GM19324 (cell line): ENCODE results near the gene ADGRG3.

ENCODE experiments used
- ATAC-seq: cut with Tn5 transposase; IDR thresholded peaks from one replicate; pipeline ENCODE4 v1.9.1; 2021; ENCODE audit warnings: mild to moderate bottlenecking, moderate library complexity; ENCODE audit not compliant: unreplicated experiment, low FRiP score

ADGRG3 gene

DNA sequence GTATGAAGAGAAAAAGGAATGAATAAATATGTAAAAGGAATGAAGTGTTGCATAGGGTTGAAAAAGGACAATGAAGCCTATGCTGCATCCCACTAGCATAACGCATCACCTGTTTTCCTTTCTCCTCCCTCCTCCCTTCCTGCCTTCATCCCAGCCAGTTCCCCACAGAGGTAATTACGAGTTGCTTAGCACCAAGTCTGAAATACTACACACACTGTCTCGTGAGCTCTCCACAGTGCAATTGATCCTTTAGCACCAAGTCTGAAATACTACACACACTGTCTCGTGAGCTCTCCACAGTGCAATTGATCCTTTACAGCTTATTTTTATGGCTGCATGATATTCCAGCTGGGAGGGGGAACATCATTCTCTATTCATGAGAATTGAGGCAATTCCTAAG, 25.4 kb downstream of the ADGRG3 start:
- ATAC-seq: no peak

DNA sequence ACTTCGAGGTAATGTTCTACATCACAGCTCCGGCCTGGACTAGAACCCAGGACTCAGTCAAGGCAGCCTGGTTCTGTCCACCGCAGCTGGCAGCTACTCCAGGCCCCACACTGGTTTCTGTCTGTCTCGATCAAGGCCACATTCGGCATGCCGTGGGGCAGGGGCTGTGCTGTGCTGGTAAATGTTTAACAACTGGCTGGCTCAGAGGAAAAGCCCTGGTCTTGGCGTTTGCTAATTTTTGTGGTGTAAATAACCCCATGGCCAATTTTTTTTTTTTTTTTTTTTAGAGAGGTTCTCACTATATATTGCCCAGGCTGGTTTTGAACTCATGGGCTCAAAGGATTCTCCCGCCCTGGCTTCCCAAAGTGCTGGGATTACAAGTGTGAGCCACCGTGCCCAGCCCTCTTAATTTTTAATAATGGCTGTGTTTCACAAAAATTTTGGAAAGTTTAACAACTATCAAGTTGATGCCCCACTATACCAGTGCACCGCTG, 26.2 kb downstream of the ADGRG3 start:
- no peak for ATAC-seq

DNA sequence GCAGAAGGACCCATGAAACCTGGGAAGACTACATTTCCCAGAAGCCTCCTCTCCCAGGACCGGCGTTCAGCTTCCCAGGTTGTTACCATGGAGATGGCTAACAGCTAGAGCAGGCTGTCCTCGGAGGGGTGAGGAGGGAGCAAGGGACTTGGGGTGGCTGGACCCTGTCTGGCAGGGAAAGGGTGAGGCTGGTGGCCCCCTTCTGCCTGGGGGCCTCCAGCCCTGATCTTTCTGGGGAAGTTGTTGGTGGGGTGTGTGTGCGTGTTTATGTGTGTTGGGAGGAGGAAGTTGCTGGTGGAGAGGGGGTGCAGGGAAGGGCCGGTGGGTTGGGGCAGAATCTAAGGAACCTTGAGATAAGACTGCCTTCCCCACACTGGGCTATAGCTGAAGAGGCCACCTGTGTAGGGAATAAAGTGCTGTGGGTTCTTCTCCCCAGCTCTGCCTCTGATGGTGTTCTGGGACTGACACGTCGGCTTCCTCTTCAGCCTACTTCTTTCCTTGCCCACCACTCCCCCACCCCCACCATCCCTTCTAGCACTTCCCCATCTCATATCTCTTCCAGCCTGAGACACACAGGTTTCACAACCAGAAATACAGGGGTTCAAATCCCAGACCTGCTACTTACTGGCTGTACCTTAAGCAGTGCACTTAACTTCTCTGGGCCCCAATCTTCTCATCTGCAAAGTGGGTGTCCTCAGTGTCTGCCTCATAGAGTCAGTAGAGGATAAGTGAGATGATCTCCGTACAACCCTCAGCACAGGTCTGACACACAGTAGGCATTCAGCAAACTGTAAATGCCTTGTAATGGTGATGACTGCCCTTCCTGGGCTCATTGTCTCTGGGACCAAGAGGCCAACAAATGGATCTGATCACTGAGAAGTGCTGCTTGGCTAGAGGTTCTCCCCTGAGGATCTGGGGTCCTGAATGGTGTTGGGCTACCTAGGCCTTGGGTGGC, 26.9 kb downstream of the ADGRG3 start, which contains the start of gene DRC7:
Gene DRC7, plus strand, starts transcription at position 82 of the 955 bp plus-strand sequence. CDS start 3,144 bp downstream, outside the sequence.
- no peak for ATAC-seq

DNA sequence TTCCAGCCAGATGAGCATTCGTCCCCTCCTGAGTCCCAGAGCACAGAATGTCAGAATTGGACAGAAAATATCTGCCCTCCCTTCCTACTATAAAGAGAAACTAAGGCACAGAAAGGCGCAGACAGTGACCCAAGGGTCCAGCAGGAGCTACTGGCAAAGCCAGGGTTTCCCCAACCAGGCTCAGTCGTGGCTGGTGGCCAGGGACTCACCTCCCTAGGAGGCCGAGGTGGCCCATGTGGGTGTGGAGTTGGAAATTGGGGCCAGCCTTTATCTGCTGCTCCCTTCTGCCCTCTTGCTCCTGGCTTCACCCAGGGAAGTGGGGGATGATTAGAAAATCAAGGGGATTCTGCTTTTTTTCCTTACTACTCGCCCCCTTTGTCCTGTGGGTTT, 27.6 kb downstream of the ADGRG3 start:
- ATAC-seq: no peak

DNA sequence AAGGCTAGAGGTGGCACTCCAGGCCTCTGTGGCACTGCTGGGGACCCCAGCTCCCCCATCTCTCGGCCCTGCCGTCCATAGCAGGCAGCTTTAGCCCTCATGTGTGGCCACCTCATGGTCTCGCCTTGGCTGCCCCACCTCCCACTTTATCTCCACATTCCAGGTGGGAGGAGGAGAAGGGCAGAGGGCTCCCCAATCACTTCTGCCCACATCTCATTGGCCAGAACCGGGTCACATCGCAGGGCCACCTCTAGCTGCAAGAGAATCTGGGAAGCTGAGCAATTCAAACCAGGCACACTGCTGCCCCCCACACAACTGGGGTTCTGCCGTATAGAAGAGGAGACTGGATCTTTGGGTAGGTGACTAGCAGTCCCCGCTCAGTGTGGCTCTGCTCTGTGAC, 28.1 kb downstream of the ADGRG3 start:
- ATAC-seq: no peak

DNA sequence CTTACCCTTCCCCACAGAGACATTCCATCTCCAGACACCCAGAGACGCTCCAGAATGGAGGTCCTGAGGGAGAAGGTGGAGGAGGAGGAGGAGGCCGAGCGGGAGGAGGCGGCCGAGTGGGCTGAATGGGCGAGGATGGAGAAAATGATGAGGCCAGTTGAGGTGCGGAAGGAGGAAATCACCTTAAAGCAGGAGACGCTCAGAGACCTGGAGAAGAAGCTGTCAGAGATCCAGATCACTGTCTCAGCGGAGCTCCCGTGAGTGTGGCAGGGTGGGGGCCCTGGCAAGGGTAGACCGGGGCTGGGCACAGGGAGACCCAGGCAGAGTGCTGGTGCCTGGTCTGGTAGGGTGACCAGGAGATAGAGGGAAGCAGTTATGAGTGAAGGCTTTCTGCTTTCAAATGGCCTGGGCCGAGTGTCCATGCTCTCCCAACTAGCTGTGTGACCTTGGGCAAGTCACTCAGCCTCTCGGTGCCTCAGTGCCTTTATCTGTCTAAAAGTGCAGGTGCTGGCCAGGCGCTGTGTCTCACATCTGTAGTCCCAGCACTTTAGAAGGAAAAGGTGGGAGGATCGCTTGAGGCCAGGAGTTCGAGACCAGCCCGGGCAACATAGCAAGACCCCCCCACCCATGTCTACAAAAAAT, 29.9 kb downstream of the ADGRG3 start:
- ATAC-seq: no peak

DNA sequence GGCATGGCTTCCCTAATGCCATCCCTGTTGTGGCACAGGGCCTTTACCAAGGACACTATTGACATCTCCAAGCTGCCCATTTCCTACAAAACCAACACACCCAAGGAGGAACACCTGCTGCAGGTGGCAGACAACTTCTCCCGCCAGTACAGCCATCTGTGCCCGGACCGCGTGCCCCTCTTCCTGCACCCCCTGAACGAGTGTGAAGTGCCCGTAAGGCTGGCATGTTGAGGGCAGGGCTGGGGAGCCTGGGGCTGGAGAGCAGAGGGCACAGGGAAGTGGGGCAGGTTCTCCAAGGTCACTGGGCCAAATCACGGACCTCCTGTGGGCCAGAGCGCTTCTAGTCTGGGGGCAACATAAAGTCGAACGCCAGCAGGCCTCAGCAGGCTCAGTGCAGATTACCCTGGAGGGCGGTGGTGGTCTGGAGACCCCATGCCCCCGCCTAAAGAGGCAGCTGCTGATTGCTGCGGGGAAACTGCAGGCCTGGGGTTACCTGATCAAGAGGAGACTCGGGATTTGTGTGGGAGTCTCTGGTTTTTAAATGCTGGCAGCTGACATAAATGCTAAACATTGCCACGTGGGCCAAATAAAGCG, 30.8 kb downstream of the ADGRG3 start:
- ATAC-seq: no peak

DNA sequence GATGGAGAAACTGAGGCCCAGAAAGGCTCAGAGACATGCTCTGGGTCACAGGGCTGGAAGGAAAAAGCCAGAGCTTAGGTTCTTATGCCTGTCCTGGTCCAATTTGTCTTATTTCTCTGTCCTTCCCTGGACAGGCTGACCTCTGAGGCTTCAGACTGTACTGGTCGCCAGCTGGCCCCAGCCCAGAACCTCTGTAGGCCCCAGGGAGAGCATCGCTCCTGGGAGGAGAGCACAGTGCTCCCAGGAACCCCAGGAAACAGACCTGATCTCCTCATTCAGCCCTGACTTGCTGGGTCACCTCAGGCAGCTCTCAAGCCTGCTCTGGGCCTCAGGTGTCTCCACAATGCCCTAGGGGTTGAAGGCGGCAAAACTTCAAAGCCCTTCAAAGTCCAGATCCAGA, 31.4 kb downstream of the ADGRG3 start:
- no peak for ATAC-seq

DNA sequence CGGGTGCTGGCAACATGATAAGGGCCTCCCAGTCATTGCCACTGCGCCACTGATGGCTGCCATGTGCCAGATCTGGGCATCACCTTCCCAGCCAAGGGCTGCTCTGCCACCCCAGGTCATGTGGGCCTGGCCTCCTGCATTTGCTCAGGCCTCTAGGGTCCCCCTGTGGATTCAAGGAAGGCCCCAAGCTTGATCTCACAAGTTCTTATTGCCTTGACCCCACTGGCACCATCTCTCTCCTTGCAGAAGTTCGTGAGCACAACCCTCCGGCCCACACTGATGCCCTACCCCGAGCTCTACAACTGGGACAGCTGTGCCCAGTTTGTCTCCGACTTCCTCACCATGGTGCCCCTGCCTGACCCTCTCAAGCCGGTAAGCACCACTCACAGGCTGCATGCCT, 31.8 kb downstream of the ADGRG3 start:
- no peak for ATAC-seq

DNA sequence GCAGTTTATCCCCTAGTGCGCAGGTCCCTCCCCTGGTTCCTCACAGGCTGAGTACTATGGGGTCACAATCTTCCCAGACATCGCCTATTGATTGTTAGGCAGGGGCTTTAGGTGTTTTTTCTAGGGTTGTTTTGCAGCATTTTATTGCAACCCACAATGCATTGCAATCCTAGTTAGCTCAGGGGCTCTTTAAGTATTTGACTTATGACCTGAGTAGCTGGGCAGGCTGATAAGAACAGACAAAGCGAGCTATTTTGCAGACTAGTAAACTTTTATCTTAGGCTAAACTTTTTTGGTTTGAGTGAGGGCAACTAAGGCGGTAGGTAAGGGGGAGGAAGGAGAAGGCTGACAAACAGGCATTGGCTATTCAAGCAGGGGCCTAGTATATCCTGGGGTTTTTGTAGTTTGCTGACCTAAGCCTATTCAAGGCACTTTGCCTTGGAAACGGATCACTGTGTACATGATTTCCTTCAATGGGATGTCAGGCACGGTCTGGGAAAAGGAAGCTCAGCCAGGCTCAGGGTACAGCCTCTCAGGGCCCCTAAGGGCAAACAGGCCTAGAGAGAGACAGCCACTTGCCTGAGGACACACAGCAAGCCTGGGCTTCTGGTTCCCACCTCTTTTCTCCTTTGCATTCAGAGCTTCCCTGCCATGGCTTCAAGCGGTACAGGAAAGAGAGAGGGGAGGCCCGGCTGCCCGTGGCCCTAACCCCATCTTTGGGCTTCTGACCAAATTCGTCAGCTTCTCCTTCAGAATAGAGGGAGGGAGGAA, 32.9 kb downstream of the ADGRG3 start:
- no peak for ATAC-seq

DNA sequence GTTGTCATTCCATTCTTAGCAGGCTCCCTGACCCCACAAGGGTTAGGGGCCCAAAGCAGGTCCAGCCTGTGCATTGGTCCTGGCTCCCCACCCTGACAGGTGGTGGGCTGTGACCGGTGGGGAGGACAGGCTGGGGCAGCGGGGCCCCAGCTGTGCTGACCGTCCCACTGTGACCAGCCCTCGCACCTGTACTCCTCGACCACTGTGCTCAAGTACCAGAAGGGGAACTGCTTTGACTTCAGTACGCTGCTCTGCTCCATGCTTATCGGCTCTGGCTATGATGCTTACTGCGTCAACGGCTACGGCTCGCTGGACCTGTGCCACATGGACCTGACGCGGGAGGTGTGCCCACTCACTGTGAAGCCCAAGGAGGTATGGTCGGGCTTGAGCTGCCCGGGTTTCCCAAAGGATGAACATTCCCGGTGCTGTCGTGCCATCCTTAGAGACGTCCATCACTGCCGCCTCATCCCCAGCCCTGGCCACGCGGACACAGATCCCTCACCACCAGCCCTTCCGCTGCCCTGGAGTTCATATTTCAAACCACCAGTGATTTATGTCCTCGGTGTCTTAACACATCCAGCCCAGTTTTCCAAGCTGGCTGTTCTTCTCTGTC, 33.8 kb downstream of the ADGRG3 start:
- no peak for ATAC-seq

DNA sequence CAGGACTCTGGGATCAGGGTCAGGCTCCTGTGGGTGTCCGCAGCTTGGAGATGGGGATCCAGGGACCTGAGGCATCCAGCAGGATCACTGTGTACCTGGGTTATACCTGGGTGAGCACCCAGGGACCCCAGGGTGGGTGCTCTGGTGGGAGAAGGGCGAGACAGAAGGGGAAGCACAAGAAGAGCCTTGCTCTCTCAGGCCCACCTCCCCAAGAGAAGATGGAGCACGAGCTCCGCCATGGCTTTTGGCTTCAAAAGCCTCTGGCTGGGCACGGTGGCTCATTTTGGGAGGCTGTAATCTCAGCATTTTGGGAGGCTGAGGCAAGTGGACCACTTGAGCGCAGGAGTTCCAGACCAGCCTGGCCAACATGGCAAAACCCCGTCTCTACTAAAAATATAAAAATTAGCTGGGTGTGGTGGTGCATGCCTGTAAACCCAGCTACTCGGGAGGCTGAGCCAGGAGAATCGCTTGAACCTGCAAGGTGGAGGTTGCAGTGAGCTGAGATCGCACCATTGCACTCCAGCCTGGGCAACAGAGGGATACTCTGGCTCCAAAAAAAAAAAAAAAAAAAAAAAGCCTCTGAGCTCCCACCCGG, 35.4 kb downstream of the ADGRG3 start:
- no peak for ATAC-seq

DNA sequence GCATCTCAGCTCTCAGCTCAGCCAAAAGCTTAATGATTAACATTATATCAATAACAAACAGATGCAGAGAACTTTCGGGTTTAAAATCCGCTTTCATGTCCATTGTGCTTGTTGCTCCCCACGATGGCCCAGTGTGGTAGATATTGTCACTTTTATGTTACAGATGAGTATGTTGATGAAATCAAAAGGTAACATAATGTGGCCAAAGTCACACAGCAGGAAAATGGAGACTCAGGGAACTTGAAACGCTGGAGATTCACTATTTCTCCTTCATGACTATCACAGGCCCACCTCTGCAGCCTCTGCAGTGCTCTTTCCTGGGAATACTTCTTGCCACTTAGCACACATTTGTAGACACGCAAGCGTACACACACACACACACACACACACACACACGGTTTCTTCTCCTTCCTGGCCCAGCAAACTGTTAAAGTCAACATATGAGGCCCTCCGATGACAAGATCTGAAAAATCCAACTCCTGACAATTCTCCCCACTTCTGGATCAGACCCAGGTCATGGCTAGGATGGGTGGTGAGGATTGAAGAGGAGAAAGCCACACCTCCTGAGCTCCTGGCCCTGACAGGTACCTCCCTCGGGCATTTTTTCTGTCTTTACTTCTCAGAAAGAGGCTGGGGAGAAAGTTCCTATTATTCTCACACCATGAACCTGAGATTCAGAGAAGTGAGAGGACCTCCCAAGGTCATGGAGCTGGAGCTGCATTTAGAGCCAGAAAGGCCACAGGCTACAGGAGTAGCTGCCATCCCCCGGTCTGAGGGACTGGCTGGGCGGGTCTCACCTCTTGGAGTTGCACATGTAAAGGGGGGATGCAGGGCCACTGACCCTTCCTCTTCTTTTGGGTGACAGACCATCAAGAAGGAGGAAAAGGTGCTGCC, 36.2 kb downstream of the ADGRG3 start:
- no peak for ATAC-seq

DNA sequence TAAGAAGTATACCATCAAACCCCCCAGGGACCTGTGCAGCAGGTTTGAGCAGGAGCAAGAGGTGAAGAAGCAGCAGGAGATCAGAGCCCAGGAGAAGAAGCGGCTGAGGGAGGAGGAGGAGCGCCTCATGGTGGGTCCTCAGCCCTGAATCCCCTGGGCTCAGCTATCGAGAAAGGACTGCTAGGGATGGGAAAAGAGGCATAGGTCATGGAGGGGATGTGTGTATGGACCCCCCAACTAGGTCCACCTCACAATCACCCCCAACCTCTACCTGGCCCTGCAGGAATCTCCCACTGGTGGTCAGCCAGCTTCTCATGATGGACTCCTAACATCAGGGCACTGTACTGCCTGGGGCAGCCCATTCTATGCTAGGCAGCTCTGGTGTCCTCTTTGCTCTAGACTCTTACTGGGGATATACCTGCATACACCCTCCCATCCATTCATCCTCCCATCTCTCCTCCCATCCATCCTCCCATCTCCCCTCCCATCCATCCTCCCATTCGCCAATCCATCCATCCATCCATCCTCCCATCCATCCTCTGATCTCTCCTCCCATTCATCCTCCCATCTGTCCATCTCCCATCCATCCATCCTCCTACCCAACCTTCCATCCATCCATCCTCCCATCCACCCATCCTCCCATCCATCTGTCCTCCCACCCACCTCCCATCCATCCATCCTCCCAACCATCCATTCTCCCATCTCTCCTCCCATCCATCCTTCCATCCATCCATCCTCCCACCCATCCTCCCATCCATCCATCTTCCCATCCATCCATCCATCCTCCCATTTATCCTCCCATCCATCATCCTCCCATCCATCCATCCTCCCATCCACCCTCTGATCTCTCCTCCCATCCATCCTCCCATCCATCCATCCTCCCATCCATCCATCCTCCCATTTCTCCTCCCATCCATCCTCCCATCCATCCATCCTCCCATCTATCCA, 37.1 kb downstream of the ADGRG3 start:
- ATAC-seq: no peak

DNA sequence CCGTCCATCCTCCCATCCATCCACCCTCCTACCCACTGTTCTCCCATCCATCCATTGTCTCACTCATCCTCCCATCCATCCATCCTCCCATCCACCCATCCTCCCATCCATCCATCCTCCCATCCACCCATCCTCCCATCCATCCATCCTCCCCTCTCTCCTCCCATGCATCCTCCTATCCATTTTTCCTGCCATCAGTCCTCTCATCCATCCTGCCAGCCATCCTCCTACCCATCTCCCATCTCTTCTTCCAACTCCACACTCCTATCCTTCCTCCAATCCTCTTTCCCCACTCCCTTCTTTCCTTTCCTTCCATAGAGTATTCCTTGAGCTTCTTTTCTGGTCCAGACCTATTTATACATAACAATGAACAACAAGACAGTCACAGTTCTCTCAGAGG, 38.6 kb downstream of the ADGRG3 start:
- ATAC-seq: no peak

DNA sequence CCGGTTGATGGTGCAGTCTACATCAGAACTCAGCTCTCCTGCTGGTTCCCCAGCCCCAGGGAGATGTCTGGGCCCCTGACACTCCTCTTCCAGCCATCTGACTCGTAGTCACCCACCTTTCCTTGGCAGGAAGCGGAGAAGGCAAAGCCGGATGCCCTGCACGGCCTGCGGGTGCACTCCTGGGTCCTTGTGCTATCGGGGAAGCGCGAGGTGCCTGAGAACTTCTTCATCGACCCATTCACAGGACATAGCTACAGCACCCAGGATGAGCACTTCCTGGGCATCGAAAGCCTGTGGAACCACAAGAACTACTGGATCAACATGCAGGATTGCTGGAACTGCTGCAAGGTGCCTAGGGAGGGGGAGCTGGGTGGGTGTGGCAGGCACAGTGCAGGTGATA, 39.2 kb downstream of the ADGRG3 start:
- no peak for ATAC-seq

DNA sequence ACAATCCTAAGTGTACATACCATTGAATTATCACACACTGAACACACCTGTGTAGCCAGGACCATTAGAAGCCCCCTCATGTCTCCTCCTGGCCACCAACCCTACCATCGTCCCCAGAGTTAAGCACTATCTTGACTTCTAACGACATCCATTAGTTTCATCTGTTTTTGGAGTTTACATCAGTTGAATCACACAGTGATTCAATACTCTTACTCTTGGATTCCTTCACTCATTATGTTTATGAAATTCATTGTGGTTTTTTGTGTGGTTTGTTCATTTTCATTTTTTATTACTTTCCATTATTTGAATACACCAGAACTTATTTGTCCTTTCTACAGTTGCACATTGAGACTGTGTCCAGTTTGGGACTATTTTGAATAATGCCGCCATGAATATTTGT, 40.1 kb downstream of the ADGRG3 start:
- no peak for ATAC-seq

DNA sequence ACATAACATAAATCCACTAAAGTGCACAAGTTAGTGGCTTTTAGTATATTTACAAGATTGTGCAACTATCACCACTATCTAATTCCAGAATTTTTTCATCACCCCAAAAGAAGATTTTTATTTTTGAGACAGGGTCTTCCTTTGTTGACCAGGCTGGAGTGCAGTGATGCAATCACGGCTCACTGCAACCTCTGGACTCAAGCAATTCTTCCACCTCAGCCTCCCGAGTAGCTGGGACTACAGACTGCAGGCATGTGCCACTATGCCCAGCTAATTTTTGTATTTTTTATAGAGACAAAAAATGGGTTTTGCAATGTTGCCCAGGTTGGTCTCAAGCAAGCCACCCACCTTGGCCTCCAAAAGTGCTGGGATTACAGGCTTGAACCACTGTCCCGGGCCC, 41.6 kb downstream of the ADGRG3 start:
- ATAC-seq: no peak
